ENCODE measurements around the gene ST3GAL3. TPM values are rescaled to one million over a fixed set of nuclear protein-coding genes. Genes with fewer than 3 reads are reported as not detected.

Gene ST3GAL3
- total RNA-seq, 1 experiment from 2014 or later = 26.0 TPM

DNA sequence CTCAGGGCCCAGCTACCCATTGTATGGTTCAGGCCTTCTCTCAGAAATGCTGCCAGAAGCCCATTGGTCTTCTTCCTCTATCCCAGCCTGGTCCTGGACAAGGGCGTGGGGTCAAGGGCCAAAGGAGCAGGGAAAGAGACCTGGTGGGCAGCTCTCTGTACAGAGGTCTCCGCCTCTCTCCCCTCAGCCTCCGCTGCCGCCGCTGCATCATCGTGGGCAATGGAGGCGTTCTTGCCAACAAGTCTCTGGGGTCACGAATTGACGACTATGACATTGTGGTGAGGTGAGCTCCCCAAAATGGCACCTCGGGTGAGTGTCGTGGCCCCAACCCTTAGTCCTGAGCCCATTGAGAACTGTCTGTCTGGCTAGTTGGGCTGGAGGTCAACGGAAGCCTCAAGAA, 191.6 kb downstream of the ST3GAL3 start:
- intact Hi-C loops (cut with micrococcal nuclease; ENCODE audit: unreplicated experiment) = no loop called here
- CTCF ChIA-PET = interaction anchor here (0.6 kb wide), 1 partner anchor 128 kb away, joined by 3 read pairs; no protein-coding TSS in a partner anchor
- in situ Hi-C loops (cut with HindIII; ENCODE audit: low pct_unique_long_range_greater_than_20kb, low sequenced_read_pairs) = no loop called here

DNA sequence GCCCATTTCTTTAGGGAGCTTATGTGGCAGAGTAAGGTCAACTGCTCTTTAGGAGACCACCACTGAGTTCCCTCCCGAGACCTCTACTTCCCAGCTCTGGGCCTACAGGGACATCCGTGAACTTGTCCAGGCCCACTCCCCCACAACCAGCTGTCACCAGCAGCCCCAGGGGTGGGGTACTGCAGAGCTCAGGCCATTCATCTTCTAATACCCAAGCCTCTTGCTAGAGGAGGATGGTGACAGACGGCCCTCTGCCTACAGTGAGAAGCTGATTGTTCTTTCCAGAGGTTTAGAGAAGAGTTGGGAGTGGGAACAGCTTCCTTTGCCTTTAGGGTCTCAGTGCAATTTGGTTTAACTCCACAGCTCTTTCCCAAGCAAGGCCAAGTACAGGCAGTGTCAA, 193.1 kb downstream of the ST3GAL3 start:
- TF ChIP-seq SIN3A (IDR thresholded peaks at IDR 0.05; ENCODE audit: borderline replicate concordance, insufficient read depth, low read depth, low read length) (no peak), TCF7L2 (IDR thresholded peaks at IDR 0.05; ENCODE audit: low read depth, low read length) (no peak)
- H3K4me1 ChIP-seq (ENCODE audit: control insufficient read depth, insufficient read depth, low read length) = no peaks in the 10 kb centered on the region
- H3K36me3 ChIP-seq (ENCODE audit: control insufficient read depth, insufficient read depth, low read length) = no peaks in the 10 kb centered on the region
- POLR2A ChIA-PET = no interaction called here
- CTCF ChIA-PET = no interaction called here
- BruUV-seq (replicated peaks) = no TSS peak
- H3K27ac ChIP-seq (ENCODE audit: low read length) = no peak overlapping the region
- intact Hi-C loops (cut with micrococcal nuclease; ENCODE audit: unreplicated experiment) (no loop called here), in situ Hi-C loops (cut with HindIII; ENCODE audit: low pct_unique_long_range_greater_than_20kb, low sequenced_read_pairs) (no loop called here)
- H3K27me3 ChIP-seq (ENCODE audit: control insufficient read depth, insufficient read depth, low read length) = no peaks in the 10 kb centered on the region
- no peak overlapping the region for H3K4me3 ChIP-seq (ENCODE audit: low read depth in 2 of 2, low read length in 2 of 2)
- no peaks in the 10 kb centered on the region for H3K9me3 ChIP-seq (ENCODE audit: control insufficient read depth, insufficient read depth, low read depth, low read length)
- ATAC-seq (no peak), DNase-seq (ENCODE audit: low read depth, low spot score) (no peak)

More for the DNA sequence above, 191.6 kb downstream of the ST3GAL3 start:
- TF ChIP-seq, protein P1, sequence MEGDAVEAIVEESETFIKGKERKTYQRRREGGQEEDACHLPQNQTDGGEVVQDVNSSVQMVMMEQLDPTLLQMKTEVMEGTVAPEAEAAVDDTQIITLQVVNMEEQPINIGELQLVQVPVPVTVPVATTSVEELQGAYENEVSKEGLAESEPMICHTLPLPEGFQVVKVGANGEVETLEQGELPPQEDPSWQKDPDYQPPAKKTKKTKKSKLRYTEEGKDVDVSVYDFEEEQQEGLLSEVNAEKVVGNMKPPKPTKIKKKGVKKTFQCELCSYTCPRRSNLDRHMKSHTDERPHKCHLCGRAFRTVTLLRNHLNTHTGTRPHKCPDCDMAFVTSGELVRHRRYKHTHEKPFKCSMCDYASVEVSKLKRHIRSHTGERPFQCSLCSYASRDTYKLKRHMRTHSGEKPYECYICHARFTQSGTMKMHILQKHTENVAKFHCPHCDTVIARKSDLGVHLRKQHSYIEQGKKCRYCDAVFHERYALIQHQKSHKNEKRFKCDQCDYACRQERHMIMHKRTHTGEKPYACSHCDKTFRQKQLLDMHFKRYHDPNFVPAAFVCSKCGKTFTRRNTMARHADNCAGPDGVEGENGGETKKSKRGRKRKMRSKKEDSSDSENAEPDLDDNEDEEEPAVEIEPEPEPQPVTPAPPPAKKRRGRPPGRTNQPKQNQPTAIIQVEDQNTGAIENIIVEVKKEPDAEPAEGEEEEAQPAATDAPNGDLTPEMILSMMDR (IDR thresholded peaks at IDR 0.05) = no peak
- no peak for TF ChIP-seq TCF7L2 (IDR thresholded peaks at IDR 0.05; ENCODE audit: low read depth, low read length)
- TF ChIP-seq POLR2AphosphoS5 (IDR thresholded peaks at IDR 0.05; ENCODE audit: low read depth, low read length) = no peak
- TF ChIP-seq, protein P2, sequence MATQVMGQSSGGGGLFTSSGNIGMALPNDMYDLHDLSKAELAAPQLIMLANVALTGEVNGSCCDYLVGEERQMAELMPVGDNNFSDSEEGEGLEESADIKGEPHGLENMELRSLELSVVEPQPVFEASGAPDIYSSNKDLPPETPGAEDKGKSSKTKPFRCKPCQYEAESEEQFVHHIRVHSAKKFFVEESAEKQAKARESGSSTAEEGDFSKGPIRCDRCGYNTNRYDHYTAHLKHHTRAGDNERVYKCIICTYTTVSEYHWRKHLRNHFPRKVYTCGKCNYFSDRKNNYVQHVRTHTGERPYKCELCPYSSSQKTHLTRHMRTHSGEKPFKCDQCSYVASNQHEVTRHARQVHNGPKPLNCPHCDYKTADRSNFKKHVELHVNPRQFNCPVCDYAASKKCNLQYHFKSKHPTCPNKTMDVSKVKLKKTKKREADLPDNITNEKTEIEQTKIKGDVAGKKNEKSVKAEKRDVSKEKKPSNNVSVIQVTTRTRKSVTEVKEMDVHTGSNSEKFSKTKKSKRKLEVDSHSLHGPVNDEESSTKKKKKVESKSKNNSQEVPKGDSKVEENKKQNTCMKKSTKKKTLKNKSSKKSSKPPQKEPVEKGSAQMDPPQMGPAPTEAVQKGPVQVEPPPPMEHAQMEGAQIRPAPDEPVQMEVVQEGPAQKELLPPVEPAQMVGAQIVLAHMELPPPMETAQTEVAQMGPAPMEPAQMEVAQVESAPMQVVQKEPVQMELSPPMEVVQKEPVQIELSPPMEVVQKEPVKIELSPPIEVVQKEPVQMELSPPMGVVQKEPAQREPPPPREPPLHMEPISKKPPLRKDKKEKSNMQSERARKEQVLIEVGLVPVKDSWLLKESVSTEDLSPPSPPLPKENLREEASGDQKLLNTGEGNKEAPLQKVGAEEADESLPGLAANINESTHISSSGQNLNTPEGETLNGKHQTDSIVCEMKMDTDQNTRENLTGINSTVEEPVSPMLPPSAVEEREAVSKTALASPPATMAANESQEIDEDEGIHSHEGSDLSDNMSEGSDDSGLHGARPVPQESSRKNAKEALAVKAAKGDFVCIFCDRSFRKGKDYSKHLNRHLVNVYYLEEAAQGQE (IDR thresholded peaks at IDR 0.05; ENCODE audit: insufficient read depth in 1 of 2, low read depth in 2 of 2, low read length in 1 of 2) = no peak
- no peak for TF ChIP-seq SIN3A (IDR thresholded peaks at IDR 0.05; ENCODE audit: borderline replicate concordance, insufficient read depth, low read depth, low read length)
- H3K4me3 ChIP-seq (ENCODE audit: low read depth in 2 of 2, low read length in 2 of 2) = no peak overlapping the region
- no peak for DNase-seq (ENCODE audit: low read depth, low spot score)
- H3K27me3 ChIP-seq (ENCODE audit: control insufficient read depth, insufficient read depth, low read length) = no peaks in the 10 kb centered on the region
- H3K36me3 ChIP-seq (ENCODE audit: control insufficient read depth, insufficient read depth, low read length) = no peaks in the 10 kb centered on the region
- H3K27ac ChIP-seq (ENCODE audit: low read length) = no peak overlapping the region
- ATAC-seq = no peak
- POLR2A ChIA-PET = no interaction called here
- H3K9me3 ChIP-seq (ENCODE audit: control insufficient read depth, insufficient read depth, low read depth, low read length) = no peaks in the 10 kb centered on the region
- no TSS peak for BruUV-seq (replicated peaks)
- H3K4me1 ChIP-seq (ENCODE audit: control insufficient read depth, insufficient read depth, low read length) = no peaks in the 10 kb centered on the region

DNA sequence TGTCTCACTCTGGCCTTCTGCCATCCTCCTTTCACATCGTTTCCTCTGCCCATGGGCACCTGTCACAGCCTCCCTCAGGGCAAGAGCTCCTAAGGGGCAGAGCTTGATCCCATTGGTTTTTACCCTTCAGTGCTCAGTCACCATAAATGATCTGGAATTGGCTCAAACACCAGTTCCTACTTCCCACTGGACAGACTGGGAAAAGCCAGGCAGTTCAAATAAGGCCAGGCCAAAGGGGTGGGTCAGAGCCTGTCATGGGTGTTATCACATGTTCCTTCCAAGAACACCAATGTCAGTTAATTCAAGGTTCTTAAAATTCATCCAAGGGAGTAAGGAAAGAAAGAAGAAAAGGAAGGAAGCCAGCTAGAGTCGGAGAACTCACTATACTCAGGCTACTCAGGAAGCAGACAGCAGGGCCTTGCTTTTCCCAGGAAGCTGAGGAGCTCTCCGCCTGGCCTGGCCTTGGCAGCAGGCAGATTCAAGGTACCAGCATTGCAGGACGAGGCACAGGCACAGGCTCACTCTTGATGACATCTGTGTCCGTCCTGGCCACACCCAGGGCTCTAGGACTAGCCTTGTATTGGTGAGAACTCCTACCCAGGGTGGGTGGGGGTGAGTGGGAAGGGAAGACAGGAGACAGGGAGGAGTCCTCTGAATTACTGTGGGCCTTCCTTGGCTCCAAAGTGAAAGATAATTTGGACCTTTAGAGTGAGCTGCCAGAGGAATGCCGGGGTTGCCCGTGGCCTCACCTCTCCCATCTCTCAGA, 194.0 kb downstream of the ST3GAL3 start:
- POLR2A ChIA-PET = no interaction called here
- no peaks in the 10 kb centered on the region for H3K36me3 ChIP-seq (ENCODE audit: control insufficient read depth, insufficient read depth, low read length)
- H3K4me1 ChIP-seq (ENCODE audit: control insufficient read depth, insufficient read depth, low read length) = no peaks in the 10 kb centered on the region
- H3K27ac ChIP-seq (ENCODE audit: low read length) = no peak overlapping the region
- H3K9me3 ChIP-seq (ENCODE audit: control insufficient read depth, insufficient read depth, low read depth, low read length) = no peaks in the 10 kb centered on the region
- intact Hi-C loops (cut with micrococcal nuclease; ENCODE audit: unreplicated experiment) = no loop called here
- DNase-seq (ENCODE audit: low read depth, low spot score) (no peak), ATAC-seq (no peak)
- TF ChIP-seq SIN3A (IDR thresholded peaks at IDR 0.05; ENCODE audit: borderline replicate concordance, insufficient read depth, low read depth, low read length) (no peak), TCF7L2 (IDR thresholded peaks at IDR 0.05; ENCODE audit: low read depth, low read length) (no peak), POLR2AphosphoS5 (IDR thresholded peaks at IDR 0.05; ENCODE audit: low read depth, low read length) (no peak)
- TF ChIP-seq, protein P1 (IDR thresholded peaks at IDR 0.05) = no peak
- TF ChIP-seq, protein P2 (IDR thresholded peaks at IDR 0.05; ENCODE audit: insufficient read depth in 1 of 2, low read depth in 2 of 2, low read length in 1 of 2) = no peak
- in situ Hi-C loops (cut with HindIII; ENCODE audit: low pct_unique_long_range_greater_than_20kb, low sequenced_read_pairs) = no loop called here
- H3K27me3 ChIP-seq (ENCODE audit: control insufficient read depth, insufficient read depth, low read length) = no peaks in the 10 kb centered on the region
- BruUV-seq (replicated peaks) = no TSS peak
- no peak overlapping the region for H3K4me3 ChIP-seq (ENCODE audit: low read depth in 2 of 2, low read length in 2 of 2)
- CTCF ChIA-PET = no interaction called here
